SW 1271 (cell line): ENCODE data around the gene KCNMB2.

Experiments
- DNase-seq, 2 experiments: peaks; one replicate each; lab custom pipeline; 2025; lab: John Stamatoyannopoulos, UW

Gene KCNMB2

GRCh38 chr3:178868681-178869080, 332.4 kb downstream of the KCNMB2 start:
- no peak for DNase-seq

- DNase-seq, result no peak
Observed at GRCh38 chr3:178870085-178870484, 333.8 kb downstream of the KCNMB2 start.

DNA sequence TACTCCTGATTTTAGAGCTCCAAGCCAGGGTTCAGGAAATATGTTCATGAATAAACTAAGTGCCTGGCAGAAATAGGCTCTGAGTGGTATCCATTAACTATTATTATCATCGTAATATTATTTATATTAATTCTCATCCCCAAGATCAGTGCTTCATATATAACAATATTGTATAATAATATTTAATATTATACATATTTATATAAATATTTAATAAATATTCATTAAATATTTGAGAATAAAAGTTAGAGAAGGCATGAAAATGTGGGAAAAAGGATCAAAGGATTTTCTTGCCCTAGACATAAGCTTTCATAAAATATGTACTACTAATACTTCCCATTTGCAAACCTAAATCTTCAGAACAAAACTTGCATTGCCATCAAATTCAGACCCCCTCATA, 338.9 kb downstream of the KCNMB2 start:
- no peak for DNase-seq

DNA sequence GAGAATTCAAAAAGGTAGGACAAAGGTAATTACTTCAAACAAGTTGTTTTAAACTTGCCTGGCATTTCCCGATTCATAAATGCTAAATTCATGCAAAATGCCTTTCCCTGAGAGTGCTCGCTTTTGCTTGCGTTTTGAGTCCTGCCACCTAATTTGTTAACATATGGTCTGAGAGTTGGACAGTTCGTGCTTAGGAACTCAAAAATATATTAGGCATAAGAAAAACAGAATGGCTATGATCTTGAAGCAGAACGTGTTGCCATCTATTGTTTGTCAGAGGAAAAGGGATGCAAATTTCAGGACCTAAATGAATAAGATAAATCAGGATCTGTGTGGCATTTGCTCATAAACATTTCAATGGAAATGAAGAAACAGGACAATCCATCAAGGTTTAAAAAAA, 339.6 kb downstream of the KCNMB2 start:
- no peak for DNase-seq

- no peak for DNase-seq
Observed at GRCh38 chr3:178880274-178880673, 344.0 kb downstream of the KCNMB2 start.
